DND-41 (cell line): Measurements from ENCODE around the gene SLC16A1.

ENCODE experiments used
- ATAC-seq: fragments of 200-7000 bp; cut with Tn5 transposase; 3 replicates; pipeline ENCODE4 v1.9.1; 2021; ENCODE audit warnings: low read depth; ENCODE audit not compliant: insufficient read depth
- DNase-seq: peaks from one replicate; pipeline ENCODE4 v3.0.0-alpha.2; 2020
- H2AFZ ChIP-seq: 2 replicates; pipeline ENCODE4 v1.6.0; 2012; ENCODE audit warnings: low read depth, low read length
- H3K27ac ChIP-seq: 2 replicates; pipeline ENCODE4 v1.5.1; 2012; ENCODE audit warnings: low read length, inconsistent platforms
- H3K27me3 ChIP-seq: fragments of 200-600 bp; sonication (generic); 2 replicates; pipeline ENCODE4 v1.6.0; 2012; ENCODE audit warnings: low read length, mild to moderate bottlenecking, inconsistent platforms; ENCODE audit not compliant: insufficient read depth, poor library complexity
- H3K36me3 ChIP-seq: 2 replicates; pipeline ENCODE4 v1.5.1; 2012; ENCODE audit warnings: low read length, inconsistent platforms; ENCODE audit not compliant: insufficient read depth
- H3K4me1 ChIP-seq: 2 replicates; pipeline ENCODE4 v1.5.1; 2012; ENCODE audit warnings: mild to moderate bottlenecking, low read length; ENCODE audit not compliant: insufficient read depth
- H3K4me2 ChIP-seq: 2 replicates; pipeline ENCODE4 v1.6.0; 2012; ENCODE audit warnings: mild to moderate bottlenecking, moderate library complexity, low read length, inconsistent platforms; ENCODE audit not compliant: insufficient read depth
- H3K4me3 ChIP-seq, 2 experiments: fragments of 200-600 bp in 1 of 2; shearing (Covaris generic) in 1 of 2; 2 replicates each; pipeline ENCODE4 v1.5.1; 2012 to 2016; ENCODE audit warnings: inconsistent platforms in 2 of 2, low read length in 2 of 2, mild to moderate bottlenecking in 2 of 2, low read depth in 1 of 2, moderate library complexity in 1 of 2
- H3K79me2 ChIP-seq: 2 replicates; pipeline ENCODE4 v1.6.0; 2012; ENCODE audit warnings: low read length, inconsistent platforms; ENCODE audit not compliant: insufficient read depth
- H3K9ac ChIP-seq: 2 replicates; pipeline ENCODE4 v1.6.0; 2012; ENCODE audit warnings: low read depth, mild to moderate bottlenecking, inconsistent platforms, low read length, moderate library complexity
- H3K9me3 ChIP-seq: 2 replicates; pipeline ENCODE4 v1.5.1; 2012; ENCODE audit warnings: low read length, moderate library complexity, mild to moderate bottlenecking, inconsistent platforms; ENCODE audit not compliant: insufficient read depth, severe bottlenecking
- H4K20me1 ChIP-seq: 2 replicates; pipeline ENCODE4 v1.6.0; 2012; ENCODE audit warnings: low read length; ENCODE audit not compliant: insufficient read depth
- EZH2 ChIP-seq: IDR thresholded peaks from 3 replicates; pipeline ENCODE4 v1.6.1; 2012; ENCODE audit warnings: borderline replicate concordance, low read depth, mild to moderate bottlenecking, moderate library complexity, low read length, inconsistent platforms; ENCODE audit not compliant: severe bottlenecking
- TF ChIP-seq, protein P1 (sequence below): IDR thresholded peaks from 2 replicates; pipeline ENCODE4 v1.5.1; 2012; ENCODE audit warnings: borderline replicate concordance, low read length, moderate library complexity, mild to moderate bottlenecking; ENCODE audit not compliant: poor library complexity, severe bottlenecking; ENCODE audit errors: extremely low read depth

SLC16A1 gene

DNA sequence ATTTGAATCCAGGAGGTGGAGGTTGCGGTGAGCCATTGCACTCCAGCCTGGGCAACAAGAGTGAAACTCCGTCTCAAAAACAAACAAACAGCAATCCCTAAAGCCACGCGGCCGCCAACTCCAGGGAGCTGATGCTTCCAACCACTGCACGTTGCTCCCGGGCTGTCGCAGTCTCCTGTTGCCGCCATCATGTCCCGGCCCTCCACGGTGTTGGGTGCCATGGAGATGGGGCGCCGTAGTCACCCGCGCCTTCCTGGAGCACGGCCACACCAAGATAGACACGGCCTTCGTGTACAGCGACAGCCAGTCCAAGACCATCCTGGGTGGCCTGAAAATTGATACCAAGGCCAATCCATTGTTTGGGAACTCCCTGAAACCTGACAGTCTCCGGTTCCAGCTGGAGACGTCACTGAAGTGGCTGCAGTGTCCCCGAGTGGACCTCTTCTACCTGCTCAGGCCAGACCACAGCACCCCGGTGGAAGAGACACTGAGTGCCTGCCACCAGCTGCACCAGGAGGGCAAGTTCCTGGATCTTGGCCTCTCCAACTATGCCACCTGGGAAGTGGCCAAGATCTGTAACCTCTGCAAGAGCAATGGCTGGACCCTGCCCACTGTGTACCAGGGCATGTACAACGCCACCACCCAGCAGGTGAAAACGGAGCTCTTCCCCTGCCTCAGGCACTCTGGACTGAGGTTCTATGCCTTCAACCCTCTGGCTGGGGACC is 32.6 kb downstream of the SLC16A1 start:
- Histone ChIP-seq H3K27me3 (no peaks in the 10 kb centered on the region), H3K4me1 (no peaks in the 10 kb centered on the region), H3K9ac (no peak overlapping the region), H4K20me1 (peaks cover 16% of the 10 kb centered on the region; the same call in 1 of the 2 replicates), H3K9me3 (no peaks in the 10 kb centered on the region), H3K27ac (no peak overlapping the region), H3K79me2 (peaks cover 25% of the 10 kb centered on the region), H3K4me3 (no peak overlapping the region), H3K4me2 (no peak overlapping the region), H2AFZ (no peak overlapping the region), H3K36me3 (peaks cover 88% of the 10 kb centered on the region)
- no peak for TF ChIP-seq EZH2
- TF ChIP-seq, protein P1, sequence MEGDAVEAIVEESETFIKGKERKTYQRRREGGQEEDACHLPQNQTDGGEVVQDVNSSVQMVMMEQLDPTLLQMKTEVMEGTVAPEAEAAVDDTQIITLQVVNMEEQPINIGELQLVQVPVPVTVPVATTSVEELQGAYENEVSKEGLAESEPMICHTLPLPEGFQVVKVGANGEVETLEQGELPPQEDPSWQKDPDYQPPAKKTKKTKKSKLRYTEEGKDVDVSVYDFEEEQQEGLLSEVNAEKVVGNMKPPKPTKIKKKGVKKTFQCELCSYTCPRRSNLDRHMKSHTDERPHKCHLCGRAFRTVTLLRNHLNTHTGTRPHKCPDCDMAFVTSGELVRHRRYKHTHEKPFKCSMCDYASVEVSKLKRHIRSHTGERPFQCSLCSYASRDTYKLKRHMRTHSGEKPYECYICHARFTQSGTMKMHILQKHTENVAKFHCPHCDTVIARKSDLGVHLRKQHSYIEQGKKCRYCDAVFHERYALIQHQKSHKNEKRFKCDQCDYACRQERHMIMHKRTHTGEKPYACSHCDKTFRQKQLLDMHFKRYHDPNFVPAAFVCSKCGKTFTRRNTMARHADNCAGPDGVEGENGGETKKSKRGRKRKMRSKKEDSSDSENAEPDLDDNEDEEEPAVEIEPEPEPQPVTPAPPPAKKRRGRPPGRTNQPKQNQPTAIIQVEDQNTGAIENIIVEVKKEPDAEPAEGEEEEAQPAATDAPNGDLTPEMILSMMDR: no peak
- no peak for DNase-seq
- no peak for ATAC-seq

- 0 out of 2 replicates have a peak, but pooled peaks cover 6% of the 10 kb centered on the region for H4K20me1 ChIP-seq
- no peak overlapping the region for H3K4me3 ChIP-seq
- no peak overlapping the region for H3K27ac ChIP-seq
- no peak for DNase-seq
- no peak overlapping the region for H3K9ac ChIP-seq
- no peaks in the 10 kb centered on the region for H3K9me3 ChIP-seq
- H3K36me3 ChIP-seq: peaks cover 61% of the 10 kb centered on the region
- ATAC-seq: no peak
- no peak overlapping the region for H2AFZ ChIP-seq
- H3K27me3 ChIP-seq: no peaks in the 10 kb centered on the region
- no peak overlapping the region for H3K4me2 ChIP-seq
- H3K4me1 ChIP-seq: no peaks in the 10 kb centered on the region
- H3K79me2 ChIP-seq: 0 out of 2 replicates have a peak, but pooled peaks cover 3% of the 10 kb centered on the region
- no peak for TF ChIP-seq EZH2
- TF ChIP-seq, protein P1: no peak
Measured at GRCh38 chr1:112911506-112912220, 44.3 kb downstream of the SLC16A1 start.

DNA sequence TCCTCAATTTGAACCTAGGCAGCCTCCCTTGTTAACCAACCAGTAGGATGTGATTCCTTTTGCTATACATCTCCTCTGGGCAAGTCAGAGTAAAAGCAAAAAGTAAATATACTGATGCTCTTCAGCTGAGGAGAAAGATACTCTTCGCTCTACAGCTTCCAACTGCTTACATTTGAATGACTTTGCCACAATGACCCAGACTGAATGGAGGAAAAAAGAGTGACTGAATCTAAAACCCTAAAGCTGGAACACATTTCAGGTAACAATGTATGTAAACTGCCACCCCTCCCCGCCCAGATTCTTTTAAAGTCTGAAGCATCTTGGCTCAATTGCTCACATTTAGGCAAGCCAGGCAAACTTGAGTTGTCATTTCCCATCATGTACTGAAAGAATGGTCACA is 46.1 kb downstream of the SLC16A1 start:
- no peak overlapping the region for H3K4me3 ChIP-seq
- no peak overlapping the region for H3K27ac ChIP-seq
- H3K27me3 ChIP-seq: no peaks in the 10 kb centered on the region
- DNase-seq (no peak), ATAC-seq (no peak)
- no peak for TF ChIP-seq EZH2
- TF ChIP-seq, protein P1: no peak
- 0 out of 2 replicates have a peak, but pooled peaks cover 3% of the 10 kb centered on the region for H3K79me2 ChIP-seq
- H4K20me1 ChIP-seq: 0 out of 2 replicates have a peak, but pooled peaks cover 6% of the 10 kb centered on the region
- H2AFZ ChIP-seq: no peak overlapping the region
- no peaks in the 10 kb centered on the region for H3K9me3 ChIP-seq
- peaks cover 47% of the 10 kb centered on the region for H3K36me3 ChIP-seq
- H3K4me1 ChIP-seq: no peaks in the 10 kb centered on the region
- no peak overlapping the region for H3K9ac ChIP-seq
- H3K4me2 ChIP-seq: no peak overlapping the region
